ENCODE results near the gene ZMIZ1. TPM values are rescaled to one million over a fixed set of nuclear protein-coding genes. Genes with fewer than 3 reads are reported as not detected.

Gene ZMIZ1
- total RNA-seq, 1 experiment from 2014 or later = 28.4 TPM

- Histone ChIP-seq H3K9ac (ENCODE audit: low read length) (no peak overlapping the region), H3K4me1 (ENCODE audit: control insufficient read depth in 1 of 2, insufficient read depth in 2 of 2, low read length in 2 of 2) (peaks cover 33 to 46% of the 10 kb centered on the region in 2 experiments), H2AFZ (ENCODE audit: low read depth, low read length, poor library complexity, severe bottlenecking) (no peak overlapping the region), H3K27ac (ENCODE audit: low read depth, low read length) (no peak overlapping the region), H3K36me3 (ENCODE audit: control insufficient read depth in 1 of 2, insufficient read depth in 2 of 2, low read length in 2 of 2) (no peaks in the 10 kb centered on the region), H3K9me3 (ENCODE audit: control insufficient read depth in 1 of 2, insufficient read depth in 1 of 2, low read depth in 1 of 2, low read length in 2 of 2) (no peaks in the 10 kb centered on the region), H3K4me2 (ENCODE audit: low read length) (no peak overlapping the region), H3K27me3 (ENCODE audit: insufficient read depth, low read length) (no peaks in the 10 kb centered on the region), H4K20me1 (ENCODE audit: insufficient read depth) (no peaks in the 10 kb centered on the region), H3K79me2 (ENCODE audit: insufficient read depth, low read length) (no peaks in the 10 kb centered on the region), H3K4me3 (replicated peaks in 1 of 2; ENCODE audit: low read depth in 1 of 2, low read length in 2 of 2) (no peak overlapping the region), H3K9me2 (ENCODE audit: insufficient read depth) (no peaks in the 10 kb centered on the region)
- TF ChIP-seq CEBPB (IDR thresholded peaks at IDR 0.05; ENCODE audit: low read depth) = no peak
- TF ChIP-seq EZH2 (IDR thresholded peaks at IDR 0.05) = no peak
- TF ChIP-seq POLR2A (IDR thresholded peaks at IDR 0.05; ENCODE audit: borderline replicate concordance, extremely low read depth, insufficient read depth, insufficient read length) = no peak
- TF ChIP-seq POLR2AphosphoS5 (IDR thresholded peaks at IDR 0.05; ENCODE audit: low read depth, low read length) = no peak
- no peak for TF ChIP-seq JUND (IDR thresholded peaks at IDR 0.05)
- no peak for TF ChIP-seq REST (IDR thresholded peaks at IDR 0.05; ENCODE audit: low read depth)
- TF ChIP-seq ZBTB33 (IDR thresholded peaks at IDR 0.05; ENCODE audit: extremely low read depth, insufficient replicate concordance, low read length) = no peak
- no peak for TF ChIP-seq ATF3 (IDR thresholded peaks at IDR 0.05)
- TF ChIP-seq TCF7L2 (IDR thresholded peaks at IDR 0.05; ENCODE audit: borderline replicate concordance, extremely low read depth, insufficient read depth, insufficient read length) = no peak
- TF ChIP-seq EZH2phosphoT487 (IDR thresholded peaks at IDR 0.05; ENCODE audit: borderline replicate concordance) = no peak
- TF ChIP-seq, protein P1, sequence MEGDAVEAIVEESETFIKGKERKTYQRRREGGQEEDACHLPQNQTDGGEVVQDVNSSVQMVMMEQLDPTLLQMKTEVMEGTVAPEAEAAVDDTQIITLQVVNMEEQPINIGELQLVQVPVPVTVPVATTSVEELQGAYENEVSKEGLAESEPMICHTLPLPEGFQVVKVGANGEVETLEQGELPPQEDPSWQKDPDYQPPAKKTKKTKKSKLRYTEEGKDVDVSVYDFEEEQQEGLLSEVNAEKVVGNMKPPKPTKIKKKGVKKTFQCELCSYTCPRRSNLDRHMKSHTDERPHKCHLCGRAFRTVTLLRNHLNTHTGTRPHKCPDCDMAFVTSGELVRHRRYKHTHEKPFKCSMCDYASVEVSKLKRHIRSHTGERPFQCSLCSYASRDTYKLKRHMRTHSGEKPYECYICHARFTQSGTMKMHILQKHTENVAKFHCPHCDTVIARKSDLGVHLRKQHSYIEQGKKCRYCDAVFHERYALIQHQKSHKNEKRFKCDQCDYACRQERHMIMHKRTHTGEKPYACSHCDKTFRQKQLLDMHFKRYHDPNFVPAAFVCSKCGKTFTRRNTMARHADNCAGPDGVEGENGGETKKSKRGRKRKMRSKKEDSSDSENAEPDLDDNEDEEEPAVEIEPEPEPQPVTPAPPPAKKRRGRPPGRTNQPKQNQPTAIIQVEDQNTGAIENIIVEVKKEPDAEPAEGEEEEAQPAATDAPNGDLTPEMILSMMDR (IDR thresholded peaks at IDR 0.05 in 2 of 3, conservative IDR thresholded peaks at IDR 0.05 in 1 of 3; ENCODE audit: borderline replicate concordance in 1 of 3, insufficient read depth in 1 of 3, low read depth in 2 of 3, low read length in 2 of 3) = no peak
- TF ChIP-seq SP1 (IDR thresholded peaks at IDR 0.05; ENCODE audit: low read depth) = no peak
- TF ChIP-seq ZFX (IDR thresholded peaks at IDR 0.05) = no peak
- no peak for TF ChIP-seq RAD21 (IDR thresholded peaks at IDR 0.05; ENCODE audit: low read depth)
- no peak for TF ChIP-seq CBX3 (IDR thresholded peaks at IDR 0.05; ENCODE audit: low read depth)
- TF ChIP-seq SIN3A (IDR thresholded peaks at IDR 0.05; ENCODE audit: low read depth) = no peak
- no peak for TF ChIP-seq ZNF274 (IDR thresholded peaks at IDR 0.05; ENCODE audit: low read depth, low read length)
- RAD21 ChIA-PET (ENCODE audit: low non-redundant PET in 1 of 2, low total read pairs in 2 of 2, uncharacterized antibody in 2 of 2, unreplicated experiment in 2 of 2) = no interaction called here
- intact Hi-C loops (cut with micrococcal nuclease) = no loop called here
- no TSS peak for BruUV-seq (replicated peaks)
- ATAC-seq = no peak
- CTCF ChIA-PET = no interaction called here
- POLR2A ChIA-PET = no interaction called here
- no peak for DNase-seq (ENCODE audit: low read depth, low spot score)
Measured at GRCh38 chr10:79178070-79178576, 109.4 kb downstream of the ZMIZ1 start.
